Measurements from ENCODE around the gene NUDT19. TPM values are rescaled to one million over a fixed set of nuclear protein-coding genes. Genes with fewer than 3 reads are reported as not detected.
"Not testable (repeated sequence)": the region's sequence is repeated elsewhere in the genome, so short reads cannot be mapped to it uniquely, and the experiment has no call there.

The NUDT19 gene
- total RNA-seq, 3 donors from 2014 or later: 13.9 to 16.9 (median 16.8) TPM

- TF ChIP-seq CTCF (IDR thresholded peaks at IDR 0.05): no peak
- H3K4me1 ChIP-seq (ENCODE audit: low read depth): peaks cover 40% of the 10 kb centered on the region
These were observed 1.1 kb downstream of the NUDT19 start for GRCh38 chr19:32692727-32693061.

GRCh38 chr19:32693151-32694108, 1.8 kb downstream of the NUDT19 start:
- H3K9me3 ChIP-seq; H3K4me3 ChIP-seq; ATAC-seq; H3K36me3 ChIP-seq (ENCODE audit: low read depth); intact Hi-C loops (cut with DNase I, micrococcal nuclease): not testable (repeated sequence)
- peak in 1 of 3 donors; percentile 35 for DNase-seq
- H3K4me1 ChIP-seq (ENCODE audit: low read depth): peaks cover 40% of the 10 kb centered on the region

More at GRCh38 chr19:32692727-32693061, 1.1 kb downstream of the NUDT19 start:
- H3K4me3 ChIP-seq: peak overlapping the region; percentile 65
- no peaks in the 10 kb centered on the region for H3K9me3 ChIP-seq
- no peaks in the 10 kb centered on the region for H3K36me3 ChIP-seq (ENCODE audit: low read depth)
- ATAC-seq: peak; percentile 14
- intact Hi-C loops (cut with DNase I, micrococcal nuclease): no loop called here
- no peak for DNase-seq

GRCh38 chr19:32694316-32694715, 2.7 kb downstream of the NUDT19 start:
- intact Hi-C loops (cut with DNase I, micrococcal nuclease); DNase-seq; H3K9me3 ChIP-seq; H3K4me3 ChIP-seq; ATAC-seq; H3K36me3 ChIP-seq (ENCODE audit: low read depth): not testable (repeated sequence)
- H3K4me1 ChIP-seq (ENCODE audit: low read depth): peaks cover 40% of the 10 kb centered on the region

- not testable (repeated sequence) for H3K4me3 ChIP-seq
These were observed 3.2 kb downstream of the NUDT19 start for GRCh38 chr19:32694851-32695250.

GRCh38 chr19:32695506-32695905, 3.9 kb downstream of the NUDT19 start:
- H3K9me3 ChIP-seq; ATAC-seq; intact Hi-C loops (cut with DNase I, micrococcal nuclease); H3K36me3 ChIP-seq (ENCODE audit: low read depth); H3K4me3 ChIP-seq; DNase-seq: not testable (repeated sequence)
- peaks cover 39% of the 10 kb centered on the region for H3K4me1 ChIP-seq (ENCODE audit: low read depth)

More at GRCh38 chr19:32694851-32695250, 3.2 kb downstream of the NUDT19 start:
- DNase-seq; ATAC-seq; H3K36me3 ChIP-seq (ENCODE audit: low read depth); intact Hi-C loops (cut with DNase I, micrococcal nuclease); H3K9me3 ChIP-seq: not testable (repeated sequence)
- H3K4me1 ChIP-seq (ENCODE audit: low read depth): peaks cover 40% of the 10 kb centered on the region

- H3K9me3 ChIP-seq; ATAC-seq; H3K4me3 ChIP-seq; intact Hi-C loops (cut with DNase I, micrococcal nuclease); H3K36me3 ChIP-seq (ENCODE audit: low read depth); DNase-seq: not testable (repeated sequence)
- H3K4me1 ChIP-seq (ENCODE audit: low read depth): peaks cover 29% of the 10 kb centered on the region
These were observed 5.2 kb downstream of the NUDT19 start for GRCh38 chr19:32696771-32697170.

GRCh38 chr19:32700129-32700528, 8.5 kb downstream of the NUDT19 start:
- H3K36me3 ChIP-seq (ENCODE audit: low read depth); ATAC-seq; H3K4me3 ChIP-seq; DNase-seq; intact Hi-C loops (cut with DNase I, micrococcal nuclease): not testable (repeated sequence)
- peaks cover 15% of the 10 kb centered on the region for H3K9me3 ChIP-seq
- peaks cover 13% of the 10 kb centered on the region for H3K4me1 ChIP-seq (ENCODE audit: low read depth)

- peaks cover 15% of the 10 kb centered on the region for H3K9me3 ChIP-seq
- H3K4me3 ChIP-seq: no peak overlapping the region
- DNase-seq (no peak), ATAC-seq (peak; percentile 46)
- no peaks in the 10 kb centered on the region for H3K36me3 ChIP-seq (ENCODE audit: low read depth)
- no peak for TF ChIP-seq CTCF (IDR thresholded peaks at IDR 0.05)
- H3K4me1 ChIP-seq (ENCODE audit: low read depth): peaks cover 5% of the 10 kb centered on the region
- intact Hi-C loops (cut with DNase I, micrococcal nuclease): no loop called here
These were observed 10.4 kb downstream of the NUDT19 start for GRCh38 chr19:32702010-32702409.

- intact Hi-C loops (cut with DNase I, micrococcal nuclease); H3K4me1 ChIP-seq (ENCODE audit: low read depth); DNase-seq; H3K36me3 ChIP-seq (ENCODE audit: low read depth); H3K4me3 ChIP-seq; ATAC-seq: not testable (repeated sequence)
- peaks cover 15% of the 10 kb centered on the region for H3K9me3 ChIP-seq
These were observed 12.4 kb downstream of the NUDT19 start for GRCh38 chr19:32704006-32704405.

Measured in mucosa of descending colon (tissue), 3 donors.